Right atrium auricular region (tissue), 2 donors: Measurements from ENCODE around the gene LTBP2. TPM values are rescaled to one million over a fixed set of nuclear protein-coding genes. Genes with fewer than 3 reads are reported as not detected.

Source experiments
- DNase-seq: peaks from one replicate; pipeline ENCODE4 v3.0.0-alpha.2; 2019; ENCODE audit warnings: low spot score
- H3K27ac ChIP-seq, 2 donors: fragments of 200-600 bp; sonication (generic); 1 replicate in 1 of 2; 2 replicates in 1 of 2; pipeline ENCODE4 v1.5.1; 2016 to 2019
- H3K27me3 ChIP-seq, 2 donors: fragments of 200-600 bp; sonication (generic); one replicate each; pipeline versions ENCODE4 v1.5.1 to v1.6.0; 2017 to 2019
- H3K36me3 ChIP-seq: fragments of 200-600 bp; sonication (generic); one replicate; pipeline ENCODE4 v1.5.1; 2016
- H3K4me1 ChIP-seq, 2 donors: fragments of 200-600 bp; sonication (generic); one replicate each; pipeline versions ENCODE4 v1.5.1 to v1.6.0; 2017 to 2019
- H3K4me3 ChIP-seq, 2 donors: fragments of 200-600 bp; sonication (generic); 1 replicate in 1 of 2; 2 replicates in 1 of 2; pipeline ENCODE4 v1.5.1; 2017 to 2019; ENCODE audit warnings: mild to moderate bottlenecking in 1 of 2, moderate library complexity in 1 of 2
- H3K9me3 ChIP-seq, 2 donors: fragments of 200-600 bp; sonication (generic); one replicate each; pipeline ENCODE4 v1.5.1; 2019
- CTCF ChIP-seq, 2 donors: fragments of 200-600 bp; sonication (generic); IDR thresholded peaks; one replicate each; pipeline ENCODE4 v1.5.1; 2019; ENCODE audit warnings: antibody characterized with exemption in 2 of 2
- total RNA-seq, 2 donors: library from RNA; depleted of rRNA; stranded (reverse); fragments of >200 nt; gene quantifications; one replicate each; pipeline ENCODE4 v1.1.0, GENCODE V29; 2016

LTBP2 gene
- total RNA-seq, 2 donors from 2014 or later: 32.1 to 102 TPM

DNA sequence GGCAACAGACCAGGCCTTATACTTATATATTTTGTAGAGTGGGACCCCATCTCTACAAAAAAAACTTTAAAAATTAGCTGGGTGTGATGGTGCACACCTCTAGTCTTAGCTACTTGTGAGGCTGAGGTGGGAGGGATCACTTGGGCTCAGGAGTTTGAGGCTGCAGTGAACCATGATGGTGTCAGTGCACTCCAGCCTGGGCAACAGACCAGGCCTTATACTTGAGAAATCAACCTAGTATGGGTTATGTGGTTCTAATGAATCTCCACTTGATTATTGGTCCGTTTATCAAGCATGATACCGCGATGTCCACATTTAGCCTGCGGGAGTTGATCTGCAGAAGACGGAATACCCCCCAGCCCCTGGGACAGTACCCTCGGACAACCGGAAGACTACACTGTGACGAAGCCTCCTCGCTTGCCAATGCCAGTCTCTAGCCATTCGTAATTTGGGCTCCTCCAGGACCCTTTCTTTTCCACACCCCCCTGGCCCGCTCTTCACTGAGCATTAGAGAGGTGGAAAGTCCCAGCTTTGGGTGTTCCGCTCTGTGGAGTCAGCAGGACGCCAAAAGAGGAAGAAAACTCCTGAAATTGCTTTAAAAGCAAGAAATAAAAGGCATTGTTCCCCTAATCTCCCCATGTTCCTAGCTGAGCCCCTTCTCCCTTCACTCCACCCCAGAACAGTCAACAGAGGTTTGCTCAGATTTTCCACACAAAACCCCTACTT is 19.4 kb downstream of the LTBP2 start:
- Histone ChIP-seq H3K36me3 (no peaks in the 10 kb centered on the region), H3K4me3 (no peak overlapping the region), H3K27me3 (no peaks in the 10 kb centered on the region), H3K4me1 (peaks cover 0 to 69% of the 10 kb centered on the region in 2 donors), H3K9me3 (no peaks in the 10 kb centered on the region), H3K27ac (peak overlapping the region; percentile 64 to 79)
- TF ChIP-seq CTCF (IDR thresholded peaks at IDR 0.05): no peak
- DNase-seq: no peak

DNA sequence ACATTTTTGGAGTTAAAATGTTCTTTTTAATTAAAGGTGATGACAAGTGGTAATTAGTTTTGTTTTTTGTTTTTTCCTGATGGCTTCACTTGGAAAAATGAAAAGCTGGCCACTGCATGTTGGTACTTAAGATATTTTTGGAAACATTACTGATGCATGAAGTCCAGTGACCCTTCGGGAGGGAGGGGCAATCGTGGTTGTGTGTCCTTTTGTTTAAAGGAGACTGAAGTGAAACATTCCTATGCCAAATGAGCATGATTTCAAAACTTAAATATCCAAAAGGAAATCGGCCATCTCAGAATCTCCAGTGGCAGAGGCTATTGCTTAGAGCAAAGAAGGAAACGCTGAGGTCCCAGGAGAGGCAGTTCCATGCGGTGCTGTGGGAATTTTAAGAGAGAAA is 20.1 kb downstream of the LTBP2 start:
- DNase-seq: no peak
- Histone ChIP-seq H3K4me1 (peaks cover 0 to 62% of the 10 kb centered on the region in 2 donors), H3K4me3 (no peak overlapping the region), H3K36me3 (no peaks in the 10 kb centered on the region), H3K27me3 (no peaks in the 10 kb centered on the region), H3K9me3 (no peaks in the 10 kb centered on the region), H3K27ac (peak overlapping the region; percentile 64 to 79)
- TF ChIP-seq CTCF (IDR thresholded peaks at IDR 0.05): no peak

GRCh38 chr14:74591394-74591793 is 20.6 kb downstream of the LTBP2 start:
- peak overlapping the region; percentile 64 to 79 for H3K27ac ChIP-seq
- H3K4me3 ChIP-seq: no peak overlapping the region
- DNase-seq: no peak
- no peaks in the 10 kb centered on the region for H3K27me3 ChIP-seq
- TF ChIP-seq CTCF (IDR thresholded peaks at IDR 0.05): no peak
- H3K4me1 ChIP-seq: peaks cover 0 to 57% of the 10 kb centered on the region in 2 donors
- H3K36me3 ChIP-seq: no peaks in the 10 kb centered on the region
- H3K9me3 ChIP-seq: no peaks in the 10 kb centered on the region

GRCh38 chr14:74589291-74589879 is 22.7 kb downstream of the LTBP2 start:
- Histone ChIP-seq H3K27me3 (no peaks in the 10 kb centered on the region), H3K9me3 (no peaks in the 10 kb centered on the region), H3K36me3 (no peaks in the 10 kb centered on the region), H3K4me3 (no peak overlapping the region), H3K27ac (no peak overlapping the region), H3K4me1 (peaks cover 0 to 49% of the 10 kb centered on the region in 2 donors)
- no peak for DNase-seq
- no peak for TF ChIP-seq CTCF (IDR thresholded peaks at IDR 0.05)

- no peak for DNase-seq
- peaks cover 0 to 49% of the 10 kb centered on the region in 2 donors for H3K4me1 ChIP-seq
Measured at GRCh38 chr14:74587363-74587707, 24.7 kb downstream of the LTBP2 start.

More at GRCh38 chr14:74587363-74587707, 24.7 kb downstream of the LTBP2 start:
- no peak for TF ChIP-seq CTCF (IDR thresholded peaks at IDR 0.05)
- no peak overlapping the region for H3K4me3 ChIP-seq
- H3K9me3 ChIP-seq: no peaks in the 10 kb centered on the region
- no peaks in the 10 kb centered on the region for H3K27me3 ChIP-seq
- H3K27ac ChIP-seq: no peak overlapping the region
- H3K36me3 ChIP-seq: no peaks in the 10 kb centered on the region
